Middle frontal gyrus (tissue), 1 donor: ENCODE results near the gene PEX19.

Experiments used
- DNase-seq: peaks from one replicate; pipeline ENCODE4 v3.0.0-alpha.2; 2015; ENCODE audit warnings: low spot score; ENCODE audit errors: extremely low spot score

Gene PEX19

DNA sequence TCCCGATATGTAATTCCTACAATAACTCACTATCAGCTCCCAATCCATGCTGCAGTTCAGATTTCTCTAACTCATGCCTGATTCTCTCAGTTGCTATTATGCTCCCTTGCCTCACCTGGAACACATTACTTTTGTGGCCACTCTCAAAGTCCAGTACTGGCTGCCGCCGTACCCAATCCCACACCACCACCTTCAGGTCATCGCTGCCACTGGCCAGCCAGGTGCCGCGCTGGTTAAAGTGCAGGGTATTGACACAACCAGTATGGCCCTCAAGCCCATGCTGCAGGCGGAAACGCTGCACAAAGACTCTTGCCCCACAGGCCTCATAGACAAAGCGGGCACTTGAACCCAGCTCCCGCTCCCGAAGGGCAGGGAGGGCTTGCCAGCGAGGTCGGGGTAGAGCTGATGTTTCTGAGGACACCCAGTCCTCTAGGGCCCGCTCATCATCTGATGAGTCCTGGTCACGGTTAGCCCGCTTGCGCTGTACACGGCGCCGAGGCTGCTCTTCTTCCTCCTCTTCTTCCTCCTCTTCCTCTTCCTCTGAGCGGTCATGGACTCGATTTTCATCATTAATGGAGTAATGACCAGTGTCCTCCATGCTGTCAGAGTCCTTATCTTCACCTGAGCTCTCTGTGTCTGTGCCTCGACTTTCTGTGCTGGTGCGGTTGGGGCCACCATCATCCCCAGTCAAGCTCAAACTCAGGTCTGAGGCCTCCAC is 45.2 kb downstream of the PEX19 start:
- no peak for DNase-seq

DNA sequence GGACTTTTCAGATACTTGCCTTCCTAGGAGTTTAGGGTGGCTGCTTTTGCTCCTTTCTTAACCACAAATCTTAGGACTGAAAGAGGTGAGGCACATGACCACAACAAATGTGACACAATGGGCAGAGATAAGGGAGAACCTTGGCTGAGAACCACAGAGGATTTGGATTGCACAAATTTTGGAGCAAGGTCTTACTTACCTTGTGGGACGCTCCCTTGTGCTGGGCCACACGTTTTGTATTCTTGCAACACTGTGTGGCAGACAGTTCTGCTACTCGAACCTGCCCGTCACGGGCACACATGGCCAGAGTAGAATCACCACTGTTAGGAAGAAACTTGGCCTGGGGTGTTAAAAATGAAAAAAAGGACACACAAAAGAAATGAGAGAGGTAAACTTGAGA is 46.5 kb downstream of the PEX19 start:
- DNase-seq, result no peak

DNA sequence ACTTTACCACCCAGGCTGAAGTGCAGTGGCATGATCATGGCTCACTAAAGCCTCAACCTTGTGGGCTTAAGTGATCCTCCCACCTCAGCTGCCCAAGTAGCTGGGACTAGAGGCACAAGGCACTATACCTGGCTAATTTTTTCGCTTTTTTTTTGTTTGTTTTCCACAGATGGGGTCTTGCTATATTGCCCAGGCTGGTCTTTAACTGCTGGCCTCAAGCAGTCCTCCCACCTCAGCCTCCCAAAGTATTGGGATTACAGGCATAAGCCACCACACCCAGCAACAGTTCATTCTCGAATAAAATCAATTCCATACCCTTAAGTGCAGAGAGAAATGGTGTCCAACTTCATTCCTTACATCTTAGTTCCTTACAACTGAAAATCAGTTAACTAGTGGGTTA is 47.4 kb downstream of the PEX19 start:
- DNase-seq, result no peak

DNA sequence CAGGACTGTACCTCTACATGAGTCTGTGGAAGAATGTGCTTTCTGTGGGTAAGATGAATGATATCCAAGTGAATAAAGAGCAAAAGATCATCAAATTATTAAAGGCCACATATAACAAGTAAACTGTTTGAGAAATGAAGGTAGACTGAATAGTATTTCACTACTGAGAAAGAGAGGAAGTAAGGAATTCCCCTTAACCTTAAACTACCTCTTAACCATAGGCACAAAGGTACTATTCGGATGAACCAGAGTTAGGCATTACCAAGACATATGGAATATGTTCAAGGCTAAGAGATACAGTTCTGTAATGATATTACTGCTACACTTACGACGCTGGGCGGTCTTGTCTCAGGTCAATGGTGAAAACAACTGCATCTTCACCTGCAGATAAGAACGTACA is 48.1 kb downstream of the PEX19 start:
- DNase-seq, result no peak

DNA sequence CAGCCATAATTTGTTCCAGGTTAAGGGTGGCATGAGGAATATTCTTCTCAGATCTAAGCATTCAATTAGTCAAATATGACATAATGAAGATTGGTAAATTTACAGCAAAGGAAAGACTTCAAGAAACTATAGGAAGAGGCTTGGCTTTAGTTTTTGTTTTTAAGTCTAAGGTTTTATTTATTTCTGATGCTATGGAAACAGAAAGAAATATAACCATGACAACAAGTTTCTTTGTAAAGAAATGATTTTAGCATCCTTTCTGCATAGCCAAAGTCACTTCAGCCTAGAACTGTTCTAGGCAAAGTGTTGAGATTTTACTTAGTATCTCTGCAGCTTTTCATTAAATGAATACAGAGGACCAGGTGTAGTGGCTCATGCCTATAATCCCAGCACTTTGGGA is 52.0 kb downstream of the PEX19 start:
- no peak for DNase-seq

DNA sequence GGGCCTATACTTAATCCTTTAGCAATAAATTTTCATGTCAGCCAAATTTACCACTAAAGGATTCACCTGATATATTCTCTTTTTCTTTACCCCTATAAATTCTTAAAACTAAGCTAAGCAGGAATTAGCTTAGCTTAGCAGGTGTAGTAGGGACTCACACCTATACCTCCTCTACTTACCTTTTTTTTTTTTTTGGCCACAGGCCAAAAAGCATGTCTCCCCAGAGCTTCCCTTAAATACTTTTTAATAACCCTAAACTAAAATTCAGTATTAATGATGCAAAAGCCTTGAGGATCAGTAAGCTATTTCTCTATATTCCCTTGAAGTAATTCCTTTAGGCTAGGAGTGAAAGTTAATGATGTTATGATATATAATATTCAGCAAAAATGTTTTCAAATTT is 56.5 kb downstream of the PEX19 start:
- no peak for DNase-seq

DNA sequence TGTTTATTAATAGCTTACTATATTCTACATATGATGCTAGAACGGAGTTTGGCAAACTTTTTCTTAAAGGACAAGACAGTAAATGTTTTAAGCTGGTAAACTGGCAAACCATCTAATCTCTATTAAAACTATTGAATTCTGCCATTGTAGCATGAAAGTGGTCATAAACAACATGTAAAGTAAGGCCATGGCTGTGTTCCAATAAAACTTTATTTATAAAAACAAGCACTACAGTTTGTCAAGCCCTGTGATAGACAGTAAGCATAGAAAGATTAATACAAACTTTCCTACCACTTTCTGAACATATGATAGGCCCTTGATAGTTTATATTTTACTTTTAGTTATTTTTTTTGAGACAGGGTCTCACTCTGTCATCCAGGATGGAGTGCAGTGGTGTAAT is 57.4 kb downstream of the PEX19 start:
- no peak for DNase-seq

DNA sequence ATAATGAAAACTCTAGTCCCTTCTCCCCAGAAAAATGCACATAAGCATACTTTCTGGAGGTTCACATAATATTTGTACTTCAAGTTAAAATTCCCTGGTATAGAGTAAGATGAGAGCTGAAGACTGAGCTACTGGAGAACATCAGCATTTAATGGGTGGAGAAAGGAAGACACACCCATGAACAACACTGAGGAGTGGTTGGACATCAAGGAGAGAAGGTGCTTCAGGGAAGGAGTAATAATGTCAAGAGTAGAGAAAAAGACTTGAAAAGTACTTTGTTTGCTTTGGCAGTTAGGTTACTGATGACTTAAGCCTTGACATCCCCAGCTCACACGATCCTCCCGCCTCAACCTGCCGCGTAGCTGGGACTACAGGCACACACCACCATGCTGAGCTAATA is 57.9 kb downstream of the PEX19 start:
- no peak for DNase-seq
